Naive thymus-derived CD4-positive, alpha-beta T cell (primary cell): ENCODE data around the gene DAAM2. TPM values are rescaled to one million over a fixed set of nuclear protein-coding genes. Genes with fewer than 3 reads are reported as not detected.

ENCODE experiments used
- ATAC-seq: fragments of 150-1000 bp; cut with Tn5 transposase; 2 replicates; pipeline ENCODE4 v1.10.0; 2021; ENCODE audit warnings: mild to moderate bottlenecking, moderate library complexity
- CTCF ChIA-PET: fragments of 350-600 bp; sonication (Branson Sonifier 250); formaldehyde crosslinking; loops from one replicate; lab custom pipeline; 2021; ENCODE audit warnings: antibody characterized with exemption; lab: Charles Lee
- POLR2A ChIA-PET: fragments of 350-600 bp; sonication (Branson Sonifier 250); formaldehyde crosslinking; loops from one replicate; lab custom pipeline; 2021; ENCODE audit warnings: antibody characterized with exemption, inconsistent platforms; lab: Charles Lee
- DNase-seq, 9 donors: peaks; one replicate each; pipeline versions ENCODE4 v3.0.0 to v3.0.0-alpha.2; 2020 to 2022; ENCODE audit warnings: mixed read lengths in 1 of 9
- H3K27ac ChIP-seq: one replicate; pipeline ENCODE4 v1.7.0; 2013; ENCODE audit warnings: mild to moderate bottlenecking, low read depth, low read length, moderate library complexity
- H3K27me3 ChIP-seq, 2 donors: one replicate each; pipeline ENCODE4 v1.7.0; 2013; ENCODE audit warnings: low read length in 2 of 2, mild to moderate bottlenecking in 2 of 2, moderate library complexity in 2 of 2; ENCODE audit not compliant: control insufficient read depth in 2 of 2, insufficient read depth in 2 of 2
- H3K36me3 ChIP-seq, 3 experiments: 1 replicate in 2 of 3; 2 replicates in 1 of 3; pipeline ENCODE4 v1.7.0; 2013; ENCODE audit warnings: low read length in 3 of 3, mild to moderate bottlenecking in 3 of 3, moderate library complexity in 1 of 3; ENCODE audit not compliant: insufficient read depth in 3 of 3, control insufficient read depth in 2 of 3
- H3K4me1 ChIP-seq, 2 donors: one replicate each; pipeline ENCODE4 v1.7.0; 2013; ENCODE audit warnings: low read length in 2 of 2, mild to moderate bottlenecking in 2 of 2, moderate library complexity in 1 of 2; ENCODE audit not compliant: control insufficient read depth in 2 of 2, insufficient read depth in 2 of 2
- H3K4me3 ChIP-seq: 2 replicates; pipeline ENCODE4 v1.7.0; 2013; ENCODE audit warnings: mild to moderate bottlenecking, low read length
- H3K9me3 ChIP-seq, 3 experiments: 1 replicate in 2 of 3; 2 replicates in 1 of 3; pipeline ENCODE4 v1.7.0; 2013; ENCODE audit warnings: low read length in 3 of 3; ENCODE audit not compliant: control insufficient read depth in 2 of 3
- H3K27ac Mint-ChIP-seq, 9 donors: one replicate each; pipeline ENCODE4 v1.8.0; 2020 to 2022; ENCODE audit warnings: mixed read lengths in 9 of 9, mild to moderate bottlenecking in 8 of 9, moderate library complexity in 5 of 9, inconsistent platforms in 2 of 9
- H3K27me3 Mint-ChIP-seq, 5 donors: one replicate each; pipeline ENCODE4 v1.8.0; 2021 to 2022; ENCODE audit warnings: mixed read lengths in 5 of 5, mild to moderate bottlenecking in 1 of 5
- H3K36me3 Mint-ChIP-seq, 5 donors: one replicate each; pipeline ENCODE4 v1.8.0; 2020 to 2022; ENCODE audit warnings: mixed read lengths in 5 of 5, mild to moderate bottlenecking in 3 of 5, inconsistent platforms in 1 of 5
- H3K4me1 Mint-ChIP-seq, 7 donors: one replicate each; pipeline ENCODE4 v1.8.0; 2020 to 2022; ENCODE audit warnings: mixed read lengths in 7 of 7, mild to moderate bottlenecking in 3 of 7, inconsistent platforms in 1 of 7
- H3K4me3 Mint-ChIP-seq, 10 donors: one replicate each; pipeline ENCODE4 v1.8.0; 2020 to 2022; ENCODE audit warnings: mild to moderate bottlenecking in 10 of 10, mixed read lengths in 10 of 10, moderate library complexity in 6 of 10, inconsistent platforms in 2 of 10
- H3K9me3 Mint-ChIP-seq, 11 donors: one replicate each; pipeline ENCODE4 v1.8.0; 2020 to 2022; ENCODE audit warnings: mixed read lengths in 11 of 11, mild to moderate bottlenecking in 4 of 11, inconsistent platforms in 1 of 11, moderate library complexity in 1 of 11
- intact Hi-C, 2 donors: fragments of 100-400 bp; cut with micrococcal nuclease; formaldehyde crosslinking; loops; one replicate each; pipeline ENCODE4 v1.15.1; 2023
- polyA plus RNA-seq, 2 donors: library from polyadenylated mRNA; unstranded; fragments of 300-500 nt; fragmentation: Illumina TruSeq; gene quantifications; one replicate each; pipeline ENCODE4 v1.2.3, GENCODE V29; 2021
- total RNA-seq, 6 experiments: library from RNA in 5 of 6; stranded (reverse) in 5 of 6; gene quantifications; 1 replicate in 5 of 6; 2 replicates in 1 of 6; pipeline ENCODE4 v1.2.3 and lab custom pipeline; 2021 to 2026

DAAM2 gene
- total and polyA plus RNA-seq, 7 experiments from 2014 or later = not detected

DNA sequence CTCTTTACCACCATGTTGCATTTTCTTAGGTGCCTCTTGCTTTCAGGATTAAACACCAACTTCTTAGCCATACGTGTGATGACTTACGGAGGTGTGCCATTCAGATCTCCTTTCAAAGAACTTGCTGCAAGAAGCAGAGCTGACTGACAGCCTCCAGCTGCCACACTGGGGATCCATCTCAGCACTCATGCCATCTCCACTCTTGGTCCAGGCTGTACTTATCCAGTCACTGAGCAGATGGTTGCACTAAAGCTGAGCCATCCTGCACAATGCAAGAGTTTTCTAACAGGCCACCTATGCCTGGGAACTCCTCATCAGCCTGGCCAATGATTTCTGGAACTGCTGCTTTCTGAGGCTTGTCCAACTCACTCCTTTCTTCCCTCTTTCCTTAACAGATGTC lies 35.6 kb upstream of the DAAM2 start:
- Histone ChIP-seq H3K36me3 (no peaks in the 10 kb centered on the region), H3K27ac (no peak overlapping the region), H3K4me3 (no peak overlapping the region), H3K27me3 (no peaks in the 10 kb centered on the region), H3K9me3 (no peaks in the 10 kb centered on the region), H3K4me1 (no peaks in the 10 kb centered on the region)
- Mint-ChIP-seq H3K27ac (peak overlapping the region in 1 of 9 donors; percentile 55), H3K4me3 (no peak overlapping the region), H3K36me3 (no peaks in the 10 kb centered on the region), H3K4me1 (peaks cover 0 to 1% (median 0%) of the 10 kb centered on the region in 7 donors), H3K9me3 (peaks cover 0 to 9% (median 0%) of the 10 kb centered on the region in 11 donors), H3K27me3 (peaks cover 0 to 28% (median 15%) of the 10 kb centered on the region in 5 donors)
- no peak for DNase-seq
- intact Hi-C loops = no loop called here
- no peak for ATAC-seq
- POLR2A ChIA-PET = no interaction called here
- CTCF ChIA-PET = no interaction called here

- peaks cover 0 to 9% (median 0%) of the 10 kb centered on the region in 11 donors for H3K9me3 Mint-ChIP-seq
- no peaks in the 10 kb centered on the region for H3K36me3 Mint-ChIP-seq
- no peak overlapping the region for H3K27ac Mint-ChIP-seq
- POLR2A ChIA-PET = no interaction called here
- Histone ChIP-seq H3K27ac (no peak overlapping the region), H3K27me3 (no peaks in the 10 kb centered on the region), H3K4me1 (no peaks in the 10 kb centered on the region), H3K4me3 (no peak overlapping the region), H3K9me3 (no peaks in the 10 kb centered on the region), H3K36me3 (no peaks in the 10 kb centered on the region)
- CTCF ChIA-PET = no interaction called here
- no peak for DNase-seq
- no peak overlapping the region for H3K4me3 Mint-ChIP-seq
- no peaks in the 10 kb centered on the region for H3K4me1 Mint-ChIP-seq
- intact Hi-C loops = no loop called here
- peaks cover 5 to 38% (median 22%) of the 10 kb centered on the region in 5 donors for H3K27me3 Mint-ChIP-seq
- no peak for ATAC-seq
Measured at GRCh38 chr6:39758905-39759605, 33.1 kb upstream of the DAAM2 start.

GRCh38 chr6:39760226-39760952 lies 31.8 kb upstream of the DAAM2 start:
- POLR2A ChIA-PET = no interaction called here
- intact Hi-C loops = no loop called here

GRCh38 chr6:39765508-39766065 lies 26.6 kb upstream of the DAAM2 start:
- DNase-seq = no peak
- no peaks in the 10 kb centered on the region for H3K4me1 ChIP-seq
- intact Hi-C loops = no loop called here
- no peak for ATAC-seq
- ChIA-PET CTCF (no interaction called here), POLR2A (no interaction called here)
- no peaks in the 10 kb centered on the region for H3K9me3 ChIP-seq
- Mint-ChIP-seq H3K27ac (no peak overlapping the region), H3K27me3 (peaks cover 0 to 34% (median 26%) of the 10 kb centered on the region in 5 donors), H3K9me3 (peaks cover 0 to 4% (median 0%) of the 10 kb centered on the region in 11 donors), H3K4me3 (no peak overlapping the region), H3K4me1 (no peaks in the 10 kb centered on the region), H3K36me3 (no peaks in the 10 kb centered on the region)
- H3K27me3 ChIP-seq = no peaks in the 10 kb centered on the region
- no peak overlapping the region for H3K27ac ChIP-seq
- no peak overlapping the region for H3K4me3 ChIP-seq
- H3K36me3 ChIP-seq = no peaks in the 10 kb centered on the region

More at GRCh38 chr6:39760226-39760952, 31.8 kb upstream of the DAAM2 start:
- DNase-seq (no peak), ATAC-seq (no peak)
- Mint-ChIP-seq H3K27ac (no peak overlapping the region), H3K4me3 (no peak overlapping the region), H3K9me3 (peaks cover 0 to 9% (median 0%) of the 10 kb centered on the region in 11 donors), H3K27me3 (peaks cover 0 to 32% (median 28%) of the 10 kb centered on the region in 5 donors), H3K36me3 (no peaks in the 10 kb centered on the region), H3K4me1 (no peaks in the 10 kb centered on the region)
- no peaks in the 10 kb centered on the region for H3K36me3 ChIP-seq
- CTCF ChIA-PET = no interaction called here
- H3K27me3 ChIP-seq = no peaks in the 10 kb centered on the region
- H3K4me1 ChIP-seq = no peaks in the 10 kb centered on the region
- no peak overlapping the region for H3K27ac ChIP-seq
- H3K9me3 ChIP-seq = no peaks in the 10 kb centered on the region
- no peak overlapping the region for H3K4me3 ChIP-seq

DNA sequence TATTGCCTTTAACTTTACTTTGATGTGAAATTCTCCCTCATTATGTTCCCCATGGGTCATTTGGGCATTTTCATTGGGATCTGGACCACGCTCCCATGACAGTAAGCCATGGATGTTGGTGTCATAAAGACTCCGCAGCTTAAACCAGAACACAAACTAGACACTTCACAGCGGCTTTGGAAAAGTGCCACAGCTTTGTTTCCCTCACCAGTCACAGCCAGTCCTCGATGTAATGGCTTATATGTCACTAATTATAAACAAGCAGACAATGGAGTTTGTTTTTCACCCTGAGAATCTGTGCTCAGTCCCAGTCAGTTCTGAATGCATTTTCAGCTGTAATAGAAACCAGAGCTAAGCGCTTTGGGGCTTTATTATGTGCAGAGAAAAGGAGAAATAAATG lies 23.2 kb upstream of the DAAM2 start:
- ChIA-PET POLR2A (no interaction called here), CTCF (no interaction called here)
- no peaks in the 10 kb centered on the region for H3K27me3 ChIP-seq
- H3K4me1 ChIP-seq = no peaks in the 10 kb centered on the region
- no peak for DNase-seq
- no peak for ATAC-seq
- no peak overlapping the region for H3K27ac ChIP-seq
- H3K36me3 Mint-ChIP-seq = no peaks in the 10 kb centered on the region
- no peak overlapping the region for H3K4me3 Mint-ChIP-seq
- no peaks in the 10 kb centered on the region for H3K36me3 ChIP-seq
- H3K27me3 Mint-ChIP-seq = peaks cover 0 to 30% (median 24%) of the 10 kb centered on the region in 5 donors
- H3K4me3 ChIP-seq = no peak overlapping the region
- peaks cover 0 to 8% (median 0%) of the 10 kb centered on the region in 11 donors for H3K9me3 Mint-ChIP-seq
- intact Hi-C loops = no loop called here
- H3K27ac Mint-ChIP-seq = no peak overlapping the region
- H3K9me3 ChIP-seq = no peaks in the 10 kb centered on the region
- no peaks in the 10 kb centered on the region for H3K4me1 Mint-ChIP-seq

DNA sequence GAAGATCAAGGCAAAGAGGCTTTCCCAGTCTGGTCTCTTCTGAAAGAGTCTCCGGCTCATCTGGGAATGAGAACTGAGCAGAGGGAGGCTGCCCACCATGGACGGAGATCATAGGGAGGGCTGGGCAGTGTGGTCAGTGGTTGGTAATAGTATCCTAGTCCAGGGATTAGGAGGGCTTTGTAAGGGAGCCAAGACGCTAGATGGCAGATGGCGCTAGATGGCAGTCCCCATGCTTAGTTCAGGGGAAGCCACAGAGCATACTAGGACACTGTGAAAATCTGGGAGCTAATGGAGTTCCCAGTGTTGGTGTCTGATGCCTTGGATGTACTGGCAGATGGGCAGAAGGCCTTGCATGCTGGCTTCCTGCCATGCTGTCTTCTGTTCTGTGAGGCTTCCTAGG lies 21.7 kb upstream of the DAAM2 start:
- no peak overlapping the region for H3K4me3 Mint-ChIP-seq
- Histone ChIP-seq H3K4me1 (no peaks in the 10 kb centered on the region), H3K36me3 (no peaks in the 10 kb centered on the region), H3K27ac (no peak overlapping the region), H3K4me3 (no peak overlapping the region), H3K27me3 (no peaks in the 10 kb centered on the region), H3K9me3 (no peaks in the 10 kb centered on the region)
- ChIA-PET CTCF (no interaction called here), POLR2A (no interaction called here)
- H3K27ac Mint-ChIP-seq = no peak overlapping the region
- peaks cover 0 to 8% (median 0%) of the 10 kb centered on the region in 11 donors for H3K9me3 Mint-ChIP-seq
- ATAC-seq (no peak), DNase-seq (no peak)
- intact Hi-C loops = no loop called here
- H3K36me3 Mint-ChIP-seq = no peaks in the 10 kb centered on the region
- peaks cover 0 to 30% (median 28%) of the 10 kb centered on the region in 5 donors for H3K27me3 Mint-ChIP-seq
- no peaks in the 10 kb centered on the region for H3K4me1 Mint-ChIP-seq
